Panc1 (cell line): ENCODE data around the gene DNAH9. TPM values are rescaled to one million over a fixed set of nuclear protein-coding genes. Genes with fewer than 3 reads are reported as not detected.

Source experiments
- ATAC-seq: fragments of 200-7000 bp; cut with Tn5 transposase; 2 replicates; pipeline ENCODE4 v1.9.1; 2020; ENCODE audit warnings: mild to moderate bottlenecking, moderate library complexity
- BruUV-seq: library from RNA; stranded (reverse); fragments of 400-500 nt; replicated peaks from 2 replicates; lab custom pipeline; 2021; lab: Mats Ljungman, UMichigan
- CTCF ChIA-PET: fragments of 300-600 bp; sonication (Branson Sonifier 250); formaldehyde crosslinking; loops from one replicate; lab custom pipeline; 2022; ENCODE audit warnings: antibody characterized with exemption; lab: Charles Lee
- POLR2A ChIA-PET: fragments of 300-600 bp; sonication (Branson Sonifier 250); formaldehyde crosslinking; loops from one replicate; lab custom pipeline; 2022; ENCODE audit warnings: antibody characterized with exemption; lab: Charles Lee
- DNase-seq: peaks from one replicate; pipeline ENCODE4 v3.0.0-alpha.2; 2010; ENCODE audit warnings: low read depth, low spot score
- H3K27ac ChIP-seq: 2 replicates; pipeline ENCODE4 v1.5.1; 2011; ENCODE audit warnings: mild to moderate bottlenecking, low read length, inconsistent platforms
- H3K27me3 ChIP-seq: fragments of 200-500 bp; sonication (Bioruptor generic); 2 replicates; pipeline ENCODE4 v1.6.0; 2014; ENCODE audit warnings: low read length, inconsistent platforms; ENCODE audit not compliant: control insufficient read depth, insufficient read depth
- H3K36me3 ChIP-seq: fragments of 200-500 bp; sonication (Bioruptor generic); 2 replicates; pipeline ENCODE4 v1.5.1; 2014; ENCODE audit warnings: inconsistent platforms, mild to moderate bottlenecking, low read length, moderate library complexity; ENCODE audit not compliant: control insufficient read depth, insufficient read depth
- H3K4me1 ChIP-seq: 2 replicates; pipeline ENCODE4 v1.5.1; 2011; ENCODE audit warnings: inconsistent platforms, mild to moderate bottlenecking, low read length, moderate library complexity; ENCODE audit not compliant: control insufficient read depth, insufficient read depth
- H3K4me3 ChIP-seq, 2 experiments: 2 replicates each; pipeline ENCODE4 v1.5.1; 2011 to 2012; ENCODE audit warnings: low read depth in 2 of 2, low read length in 2 of 2, mild to moderate bottlenecking in 2 of 2, inconsistent platforms in 1 of 2, moderate library complexity in 1 of 2
- H3K9me3 ChIP-seq: fragments of 200-500 bp; sonication (Bioruptor generic); 2 replicates; pipeline ENCODE4 v1.5.1; 2014; ENCODE audit warnings: low read depth, mild to moderate bottlenecking, inconsistent platforms, low read length, moderate library complexity; ENCODE audit not compliant: control insufficient read depth, insufficient read depth
- POLR2AphosphoS5 ChIP-seq: IDR thresholded peaks from 2 replicates; pipeline ENCODE4 v1.6.1; 2012; ENCODE audit warnings: mild to moderate bottlenecking, low read depth, low read length, moderate library complexity
- SIN3A ChIP-seq: IDR thresholded peaks from 2 replicates; pipeline ENCODE4 v1.6.1; 2012; ENCODE audit warnings: low read depth, mild to moderate bottlenecking, low read length, moderate library complexity, borderline replicate concordance; ENCODE audit not compliant: insufficient read depth
- TCF7L2 ChIP-seq: IDR thresholded peaks from 2 replicates; pipeline ENCODE4 v1.6.1; 2011; ENCODE audit warnings: mild to moderate bottlenecking, low read depth, low read length, inconsistent platforms
- in situ Hi-C: cut with HindIII; loops from 2 replicates; pipeline ENCODE4 v1.10.0; 2016; ENCODE audit warnings: low sequenced_read_pairs, low pct_unique_long_range_greater_than_20kb
- intact Hi-C: fragments of 100-400 bp; cut with micrococcal nuclease; formaldehyde crosslinking; loops from one replicate; pipeline ENCODE4 v1.10.0; 2022; ENCODE audit not compliant: unreplicated experiment
- total RNA-seq: library from RNA; stranded (reverse); gene quantifications from one replicate; pipeline ENCODE4 v1.2.1, GENCODE V29; 2021; ENCODE audit not compliant: unreplicated experiment
- TF ChIP-seq, protein P1 (sequence below): fragments of 450-650 bp; IDR thresholded peaks from 2 replicates; pipeline ENCODE4 v1.5.1; 2017; ENCODE audit warnings: mild to moderate bottlenecking
- TF ChIP-seq, protein P2 (sequence below), 2 experiments: IDR thresholded peaks; 2 replicates each; pipeline ENCODE4 v1.6.1; 2011 to 2012; ENCODE audit warnings: low read depth in 2 of 2, control low read depth in 1 of 2, low read length in 1 of 2, mild to moderate bottlenecking in 1 of 2, moderate library complexity in 1 of 2; ENCODE audit not compliant: insufficient read depth in 1 of 2

The DNAH9 gene
- total RNA-seq, 1 experiment from 2014 or later, result not detected

DNA sequence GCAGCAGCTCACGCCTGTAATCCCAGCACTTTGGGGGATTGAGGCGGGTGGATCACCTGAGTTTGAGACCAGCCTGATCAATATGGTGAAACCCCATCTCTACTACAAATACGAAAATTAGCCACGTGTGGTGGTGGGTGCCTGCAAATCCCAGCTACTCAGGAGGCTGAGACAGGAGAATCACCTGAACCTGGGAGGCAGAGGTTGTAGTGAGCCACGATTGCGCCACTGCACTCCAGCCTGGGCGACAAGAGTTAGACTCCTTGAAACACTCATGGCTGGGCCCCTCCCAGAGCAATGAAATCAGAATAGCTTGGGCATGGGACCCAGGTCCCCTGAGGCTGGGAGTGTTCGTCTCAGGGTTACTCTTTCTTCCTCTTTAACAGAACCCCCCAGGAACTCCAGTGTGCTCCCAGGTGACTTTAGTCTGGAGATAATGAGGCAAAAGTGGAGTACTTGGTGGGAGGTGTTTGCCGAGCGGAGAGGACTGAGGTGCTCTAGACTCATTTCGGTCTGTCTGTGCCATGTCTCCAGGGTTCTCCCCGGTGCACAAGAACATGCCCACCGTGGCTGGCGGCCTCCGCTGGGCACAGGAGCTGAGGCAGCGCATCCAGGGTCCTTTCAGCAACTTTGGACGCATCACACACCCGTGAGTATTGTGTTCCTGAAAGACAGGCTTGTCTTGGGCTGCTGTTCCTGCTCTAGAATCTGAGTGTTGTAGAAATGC lies 41.6 kb downstream of the DNAH9 start:
- Histone ChIP-seq H3K36me3 (no peaks in the 10 kb centered on the region), H3K9me3 (no peaks in the 10 kb centered on the region), H3K27me3 (no peaks in the 10 kb centered on the region), H3K4me3 (no peak overlapping the region), H3K27ac (no peak overlapping the region), H3K4me1 (no peaks in the 10 kb centered on the region)
- no TSS peak for BruUV-seq
- CTCF ChIA-PET, result no interaction called here
- in situ Hi-C loops, result no loop called here
- intact Hi-C loops, result loop anchor here (10.0 kb wide), 1 partner anchor 765 kb away; no protein-coding TSS in a partner anchor
- ATAC-seq, result no peak
- DNase-seq, result no peak
- POLR2A ChIA-PET, result no interaction called here
- no peak for TF ChIP-seq POLR2AphosphoS5
- no peak for TF ChIP-seq TCF7L2
- no peak for TF ChIP-seq SIN3A
- TF ChIP-seq, protein P1, sequence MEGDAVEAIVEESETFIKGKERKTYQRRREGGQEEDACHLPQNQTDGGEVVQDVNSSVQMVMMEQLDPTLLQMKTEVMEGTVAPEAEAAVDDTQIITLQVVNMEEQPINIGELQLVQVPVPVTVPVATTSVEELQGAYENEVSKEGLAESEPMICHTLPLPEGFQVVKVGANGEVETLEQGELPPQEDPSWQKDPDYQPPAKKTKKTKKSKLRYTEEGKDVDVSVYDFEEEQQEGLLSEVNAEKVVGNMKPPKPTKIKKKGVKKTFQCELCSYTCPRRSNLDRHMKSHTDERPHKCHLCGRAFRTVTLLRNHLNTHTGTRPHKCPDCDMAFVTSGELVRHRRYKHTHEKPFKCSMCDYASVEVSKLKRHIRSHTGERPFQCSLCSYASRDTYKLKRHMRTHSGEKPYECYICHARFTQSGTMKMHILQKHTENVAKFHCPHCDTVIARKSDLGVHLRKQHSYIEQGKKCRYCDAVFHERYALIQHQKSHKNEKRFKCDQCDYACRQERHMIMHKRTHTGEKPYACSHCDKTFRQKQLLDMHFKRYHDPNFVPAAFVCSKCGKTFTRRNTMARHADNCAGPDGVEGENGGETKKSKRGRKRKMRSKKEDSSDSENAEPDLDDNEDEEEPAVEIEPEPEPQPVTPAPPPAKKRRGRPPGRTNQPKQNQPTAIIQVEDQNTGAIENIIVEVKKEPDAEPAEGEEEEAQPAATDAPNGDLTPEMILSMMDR, result no peak
- TF ChIP-seq, protein P2, sequence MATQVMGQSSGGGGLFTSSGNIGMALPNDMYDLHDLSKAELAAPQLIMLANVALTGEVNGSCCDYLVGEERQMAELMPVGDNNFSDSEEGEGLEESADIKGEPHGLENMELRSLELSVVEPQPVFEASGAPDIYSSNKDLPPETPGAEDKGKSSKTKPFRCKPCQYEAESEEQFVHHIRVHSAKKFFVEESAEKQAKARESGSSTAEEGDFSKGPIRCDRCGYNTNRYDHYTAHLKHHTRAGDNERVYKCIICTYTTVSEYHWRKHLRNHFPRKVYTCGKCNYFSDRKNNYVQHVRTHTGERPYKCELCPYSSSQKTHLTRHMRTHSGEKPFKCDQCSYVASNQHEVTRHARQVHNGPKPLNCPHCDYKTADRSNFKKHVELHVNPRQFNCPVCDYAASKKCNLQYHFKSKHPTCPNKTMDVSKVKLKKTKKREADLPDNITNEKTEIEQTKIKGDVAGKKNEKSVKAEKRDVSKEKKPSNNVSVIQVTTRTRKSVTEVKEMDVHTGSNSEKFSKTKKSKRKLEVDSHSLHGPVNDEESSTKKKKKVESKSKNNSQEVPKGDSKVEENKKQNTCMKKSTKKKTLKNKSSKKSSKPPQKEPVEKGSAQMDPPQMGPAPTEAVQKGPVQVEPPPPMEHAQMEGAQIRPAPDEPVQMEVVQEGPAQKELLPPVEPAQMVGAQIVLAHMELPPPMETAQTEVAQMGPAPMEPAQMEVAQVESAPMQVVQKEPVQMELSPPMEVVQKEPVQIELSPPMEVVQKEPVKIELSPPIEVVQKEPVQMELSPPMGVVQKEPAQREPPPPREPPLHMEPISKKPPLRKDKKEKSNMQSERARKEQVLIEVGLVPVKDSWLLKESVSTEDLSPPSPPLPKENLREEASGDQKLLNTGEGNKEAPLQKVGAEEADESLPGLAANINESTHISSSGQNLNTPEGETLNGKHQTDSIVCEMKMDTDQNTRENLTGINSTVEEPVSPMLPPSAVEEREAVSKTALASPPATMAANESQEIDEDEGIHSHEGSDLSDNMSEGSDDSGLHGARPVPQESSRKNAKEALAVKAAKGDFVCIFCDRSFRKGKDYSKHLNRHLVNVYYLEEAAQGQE (IDR thresholded peaks at IDR 0.05; ENCODE audit: insufficient read depth in 1 of 2, low read depth in 2 of 2, low read length in 1 of 2), result no peak

DNA sequence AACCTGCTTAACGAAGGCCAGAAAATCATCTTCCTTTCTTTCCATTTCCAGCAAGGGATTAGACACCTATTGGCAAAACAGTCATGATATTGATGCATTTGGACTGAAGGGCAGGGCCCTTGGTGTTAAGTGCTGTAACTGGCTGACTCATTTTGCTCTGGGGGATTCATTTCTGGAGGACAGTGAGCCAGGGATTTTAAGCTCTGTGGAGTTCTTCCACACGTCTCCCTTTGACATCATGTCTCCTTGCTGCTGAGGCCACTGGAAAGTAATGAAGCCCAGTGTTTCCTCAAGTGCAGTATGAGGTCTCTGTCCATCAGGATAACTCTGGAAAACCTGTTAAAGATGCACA lies 42.2 kb downstream of the DNAH9 start:
- H3K27ac ChIP-seq, result no peak overlapping the region
- H3K9me3 ChIP-seq, result no peaks in the 10 kb centered on the region
- ChIA-PET POLR2A (no interaction called here), CTCF (no interaction called here)
- DNase-seq (no peak), ATAC-seq (no peak)
- intact Hi-C loops (loop anchor here (10.0 kb wide), 1 partner anchor 766 kb away; no protein-coding TSS in a partner anchor), in situ Hi-C loops (no loop called here)
- no peaks in the 10 kb centered on the region for H3K4me1 ChIP-seq
- no TSS peak for BruUV-seq
- H3K36me3 ChIP-seq, result no peaks in the 10 kb centered on the region
- H3K27me3 ChIP-seq, result no peaks in the 10 kb centered on the region
- H3K4me3 ChIP-seq, result no peak overlapping the region
- no peak for TF ChIP-seq SIN3A
- TF ChIP-seq, protein P1, result no peak
- TF ChIP-seq, protein P2 (IDR thresholded peaks at IDR 0.05; ENCODE audit: insufficient read depth in 1 of 2, low read depth in 2 of 2, low read length in 1 of 2), result no peak
- TF ChIP-seq TCF7L2, result no peak
- no peak for TF ChIP-seq POLR2AphosphoS5
